IMR-90 (cell line): Measurements from ENCODE around the gene SIGLEC9. TPM values are rescaled to one million over a fixed set of nuclear protein-coding genes. Genes with fewer than 3 reads are reported as not detected.

Experiments used
- ATAC-seq: fragments of 200-7000 bp; cut with Tn5 transposase; 2 replicates; pipeline ENCODE4 v1.9.1; 2020; ENCODE audit warnings: low read depth, mild to moderate bottlenecking, moderate library complexity
- BruUV-seq: library from RNA; stranded (reverse); fragments of 400-500 nt; replicated peaks from 2 replicates; lab custom pipeline; 2021; lab: Mats Ljungman, UMichigan
- CTCF ChIA-PET: fragments of 300-600 bp; formaldehyde crosslinking; extraction: SDS; loops from one replicate; lab custom pipeline; 2021; ENCODE audit warnings: antibody characterized with exemption; lab: Yijun Ruan, JAX
- POLR2A ChIA-PET: fragments of 300-600 bp; sonication (Branson Sonifier 250); formaldehyde crosslinking; loops from one replicate; lab custom pipeline; 2022; ENCODE audit warnings: antibody characterized with exemption; ENCODE audit not compliant: unreplicated experiment; lab: Charles Lee
- DNase-seq: peaks from one replicate; pipeline ENCODE4 v3.0.0; 2013
- H2AFZ ChIP-seq: replicated peaks from 2 replicates; pipeline ENCODE3; 2013; ENCODE audit warnings: low read length, mild to moderate bottlenecking; ENCODE audit not compliant: poor library complexity
- H2AK5ac ChIP-seq: 2 replicates; pipeline ENCODE4 v1.6.1; 2013; ENCODE audit warnings: low read depth, low read length, inconsistent platforms
- H2AK9ac ChIP-seq: replicated peaks from 2 replicates; pipeline ENCODE3; 2013; ENCODE audit warnings: mild to moderate bottlenecking, low read depth, low read length, moderate library complexity; ENCODE audit not compliant: poor library complexity
- H2BK120ac ChIP-seq: 2 replicates; pipeline ENCODE4 v1.6.1; 2013; ENCODE audit warnings: low read depth, low read length, inconsistent platforms
- H2BK15ac ChIP-seq: 3 replicates; pipeline ENCODE4 v1.6.1; 2013; ENCODE audit warnings: low read depth, low read length, inconsistent platforms
- H2BK20ac ChIP-seq: 2 replicates; pipeline ENCODE4 v1.6.1; 2013; ENCODE audit warnings: low read depth, mild to moderate bottlenecking, inconsistent platforms, low read length, moderate library complexity
- H2BK5ac ChIP-seq: 2 replicates; pipeline ENCODE4 v1.6.1; 2013; ENCODE audit warnings: mild to moderate bottlenecking, low read depth, low read length, inconsistent platforms; ENCODE audit not compliant: poor library complexity, severe bottlenecking
- H3K14ac ChIP-seq: replicated peaks from 2 replicates; pipeline ENCODE4 v1.6.1; 2013; ENCODE audit warnings: low read depth, low read length, inconsistent platforms
- H3K18ac ChIP-seq: 2 replicates; pipeline ENCODE4 v1.6.1; 2013; ENCODE audit warnings: low read depth, low read length, control low read depth
- H3K23ac ChIP-seq: 2 replicates; pipeline ENCODE4 v1.6.1; 2013; ENCODE audit warnings: low read depth, low read length, inconsistent platforms
- H3K27ac ChIP-seq: 2 replicates; pipeline ENCODE4 v1.5.1; 2013; ENCODE audit warnings: mild to moderate bottlenecking, control low read depth, low read length; ENCODE audit not compliant: insufficient read depth
- H3K27me3 ChIP-seq: 2 replicates; pipeline ENCODE4 v1.6.1; 2013; ENCODE audit warnings: low read length; ENCODE audit not compliant: control insufficient read depth, insufficient read depth
- H3K36me3 ChIP-seq: 2 replicates; pipeline ENCODE4 v1.6.1; 2013; ENCODE audit warnings: low read length, mixed read lengths; ENCODE audit not compliant: control insufficient read depth, insufficient read depth
- H3K4ac ChIP-seq: 2 replicates; pipeline ENCODE4 v1.6.1; 2013; ENCODE audit warnings: low read depth, low read length, inconsistent platforms
- H3K4me1 ChIP-seq: 2 replicates; pipeline ENCODE4 v1.6.1; 2013; ENCODE audit warnings: low read length, mixed read lengths; ENCODE audit not compliant: control insufficient read depth, insufficient read depth
- H3K4me2 ChIP-seq: 2 replicates; pipeline ENCODE4 v1.6.1; 2013; ENCODE audit warnings: low read depth, mild to moderate bottlenecking, control low read depth, low read length, moderate library complexity
- H3K4me3 ChIP-seq: 2 replicates; pipeline ENCODE4 v1.5.1; 2013; ENCODE audit warnings: low read depth, mild to moderate bottlenecking, control low read depth, low read length, moderate library complexity; ENCODE audit not compliant: insufficient read depth
- H3K56ac ChIP-seq: 2 replicates; pipeline ENCODE4 v1.6.1; 2013; ENCODE audit warnings: low read length, inconsistent platforms; ENCODE audit not compliant: insufficient read depth; ENCODE audit errors: extremely low read depth
- H3K79me1 ChIP-seq, 2 experiments: 2 replicates each; pipeline ENCODE4 v1.6.1; 2013; ENCODE audit warnings: low read length in 2 of 2, inconsistent platforms in 1 of 2, low read depth in 1 of 2
- H3K9ac ChIP-seq: 2 replicates; pipeline ENCODE4 v1.6.1; 2013; ENCODE audit warnings: low read depth, low read length, control low read depth
- H3K9me1 ChIP-seq: 2 replicates; pipeline ENCODE4 v1.6.1; 2013; ENCODE audit warnings: low read length, inconsistent platforms; ENCODE audit not compliant: insufficient read depth
- H3K9me3 ChIP-seq: 2 replicates; pipeline ENCODE4 v1.6.1; 2013; ENCODE audit warnings: low read length; ENCODE audit not compliant: control insufficient read depth, insufficient read depth
- H4K20me1 ChIP-seq: 2 replicates; pipeline ENCODE4 v1.6.1; 2013; ENCODE audit warnings: low read length, inconsistent platforms; ENCODE audit not compliant: insufficient read depth
- H4K5ac ChIP-seq: 2 replicates; pipeline ENCODE4 v1.6.1; 2013; ENCODE audit warnings: mild to moderate bottlenecking, low read depth, low read length, control low read depth
- H4K8ac ChIP-seq, 2 experiments: 2 replicates each; pipeline ENCODE4 v1.6.1; 2013; ENCODE audit warnings: low read depth in 2 of 2, low read length in 2 of 2, control low read depth in 1 of 2, inconsistent platforms in 1 of 2
- H4K91ac ChIP-seq: 2 replicates; pipeline ENCODE4 v1.6.1; 2013; ENCODE audit warnings: low read depth, low read length, inconsistent platforms; ENCODE audit not compliant: insufficient read depth
- BHLHE40 ChIP-seq: fragments of 150-350 bp; IDR thresholded peaks from 2 replicates; pipeline ENCODE4 v1.6.1; 2016; ENCODE audit warnings: mild to moderate bottlenecking, low read depth, low read length
- CEBPB ChIP-seq: IDR thresholded peaks from 2 replicates; pipeline ENCODE4 v1.6.1; 2012; ENCODE audit warnings: low read depth, low read length, improper control_type of control experiment
- CHD1 ChIP-seq: IDR thresholded peaks from 2 replicates; pipeline ENCODE4 v1.6.1; 2012; ENCODE audit warnings: low read depth, low read length, improper control_type of control experiment
- CTCF ChIP-seq: conservative IDR thresholded peaks from 2 replicates; pipeline ENCODE4 v1.5.1; 2012; ENCODE audit warnings: mild to moderate bottlenecking, low read depth, low read length, improper control_type of control experiment
- ELK1 ChIP-seq: fragments of 150-350 bp; IDR thresholded peaks from 2 replicates; pipeline ENCODE4 v1.6.1; 2016; ENCODE audit warnings: low read depth, mild to moderate bottlenecking, low read length, moderate library complexity, borderline replicate concordance
- FOS ChIP-seq: fragments of 150-350 bp; IDR thresholded peaks from 2 replicates; pipeline ENCODE4 v1.6.1; 2016; ENCODE audit warnings: low read depth, low read length
- MAFK ChIP-seq: IDR thresholded peaks from 2 replicates; pipeline ENCODE4 v1.6.1; 2012; ENCODE audit warnings: low read depth, low read length, improper control_type of control experiment
- MAZ ChIP-seq: IDR thresholded peaks from 2 replicates; pipeline ENCODE4 v1.6.1; 2012; ENCODE audit warnings: low read depth, mild to moderate bottlenecking, low read length, improper control_type of control experiment, moderate library complexity, borderline replicate concordance
- MXI1 ChIP-seq: IDR thresholded peaks from 2 replicates; pipeline ENCODE4 v1.6.1; 2012; ENCODE audit warnings: low read depth, mild to moderate bottlenecking, low read length, moderate library complexity, borderline replicate concordance
- NFE2L2 ChIP-seq: fragments of 150-350 bp; IDR thresholded peaks from 2 replicates; pipeline ENCODE4 v1.6.1; 2016; ENCODE audit warnings: low read depth, mild to moderate bottlenecking, low read length
- POLR2A ChIP-seq: IDR thresholded peaks from 2 replicates; pipeline ENCODE4 v1.6.1; 2012; ENCODE audit warnings: mild to moderate bottlenecking, low read depth, low read length
- RAD21 ChIP-seq: IDR thresholded peaks from 2 replicates; pipeline ENCODE4 v1.6.1; 2012; ENCODE audit warnings: low read length, improper control_type of control experiment
- RCOR1 ChIP-seq: IDR thresholded peaks from 2 replicates; pipeline ENCODE4 v1.6.1; 2012; ENCODE audit warnings: mild to moderate bottlenecking, low read length, improper control_type of control experiment; ENCODE audit not compliant: insufficient replicate concordance
- RFX5 ChIP-seq: IDR thresholded peaks from 2 replicates; pipeline ENCODE4 v1.8.0; 2012; ENCODE audit warnings: low read depth, mild to moderate bottlenecking, low read length, moderate library complexity
- SMC3 ChIP-seq: fragments of 150-350 bp; IDR thresholded peaks from 2 replicates; pipeline ENCODE4 v1.6.1; 2016; ENCODE audit warnings: low read depth, mild to moderate bottlenecking, antibody characterized with exemption, low read length, moderate library complexity
- USF2 ChIP-seq: fragments of 150-350 bp; IDR thresholded peaks from 2 replicates; pipeline ENCODE4 v1.6.1; 2017; ENCODE audit warnings: mild to moderate bottlenecking, antibody characterized with exemption, low read length, low read depth
- WGBS, 2 experiments: methylation state at CpG; one replicate each; pipeline versions ENCODE4 v1.1.5 to v1.1.7; 2013; ENCODE audit warnings: missing lambda C conversion rate in 2 of 2; ENCODE audit not compliant: insufficient read length in 1 of 2; ENCODE audit errors: extremely low coverage in 2 of 2; 5-methylcytosine and 5-hydroxymethylcytosine counted together
- dilution Hi-C: fragments of 300-500 bp; cut with HindIII; formaldehyde crosslinking; loops from one replicate; pipeline ENCODE4 v1.14.3; 2018; ENCODE audit warnings: low sequenced_read_pairs; ENCODE audit not compliant: unreplicated experiment
- in situ Hi-C: fragments of 300-500 bp; cut with MboI; formaldehyde crosslinking; loops from 3 replicates; pipeline ENCODE4 v1.14.3; 2019; ENCODE audit warnings: low sequenced_read_pairs, inconsistent platforms, mixed read lengths
- intact Hi-C: fragments of 100-400 bp; cut with micrococcal nuclease; formaldehyde crosslinking; loops from 2 replicates; pipeline ENCODE4 v1.10.0; 2022
- polyA plus RNA-seq, 3 experiments: library from polyadenylated mRNA; depleted of rRNA; stranded (reverse); fragments of >200 nt; gene quantifications; 2 replicates each; pipeline ENCODE4 v1.2.3, GENCODE V29; 2012; ENCODE audit warnings: low replicate concordance in 1 of 3
- total RNA-seq: library from RNA; depleted of rRNA; stranded (reverse); fragments of >200 nt; gene quantifications from 2 replicates; pipeline ENCODE4 v1.2.3, GENCODE V29; 2012

Gene SIGLEC9
- total and polyA plus RNA-seq, 2 of the 4 experiments (the other 2 are of a cell fraction): 0.03 TPM; not detected in 1

DNA sequence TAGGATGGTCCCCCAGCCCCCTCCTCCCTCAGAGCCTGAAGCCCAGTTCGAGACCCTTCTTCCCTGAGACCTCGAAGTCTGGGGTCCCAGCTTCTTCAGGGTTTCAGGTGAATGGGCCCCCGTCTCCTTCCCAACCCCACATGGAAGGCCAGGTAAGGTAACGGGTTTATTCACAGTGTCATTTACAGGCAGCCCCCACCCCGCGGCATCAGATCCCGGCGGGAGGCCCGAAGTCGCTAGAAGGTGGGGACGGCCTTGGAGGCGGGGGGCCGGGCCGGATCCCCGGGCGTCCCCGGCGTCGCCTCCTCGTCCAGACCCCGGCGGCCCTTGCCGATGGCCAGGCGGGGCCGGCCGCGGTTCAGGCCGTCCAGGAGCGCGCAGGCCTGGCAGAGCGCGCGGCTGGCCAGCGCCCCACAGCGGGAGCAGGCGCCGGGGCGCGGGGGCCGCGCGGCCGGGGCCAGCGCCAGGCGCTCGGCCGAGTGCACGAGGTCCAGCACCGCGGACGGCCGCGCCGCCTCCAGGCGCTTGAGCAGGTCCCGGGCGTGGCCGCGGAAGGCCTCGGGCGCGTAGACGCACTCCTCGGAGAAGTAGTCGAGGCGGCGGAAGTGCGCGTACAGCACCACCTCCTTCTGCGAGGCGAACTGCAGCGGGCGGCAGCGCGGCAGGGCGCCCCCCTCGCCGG lies 26.2 kb upstream of the SIGLEC9 start:
- TF ChIP-seq CTCF: no peak
- no peak for TF ChIP-seq CHD1
- TF ChIP-seq CEBPB: no peak
- no peak for TF ChIP-seq MAFK
- TF ChIP-seq BHLHE40: no peak
- no peak for TF ChIP-seq MXI1
- TF ChIP-seq ELK1: no peak
- no peak for TF ChIP-seq NFE2L2
- TF ChIP-seq RCOR1: no peak
- no peak for TF ChIP-seq RAD21
- no peak for TF ChIP-seq MAZ
- no peak for TF ChIP-seq RFX5
- no peak for TF ChIP-seq POLR2A
- no peak for TF ChIP-seq SMC3
- TF ChIP-seq USF2: no peak
- TF ChIP-seq FOS: no peak
- peaks cover 25% of the 10 kb centered on the region for H4K20me1 ChIP-seq
- no peak overlapping the region for H3K56ac ChIP-seq

More for the DNA sequence above, 26.2 kb upstream of the SIGLEC9 start:
- ATAC-seq (no peak), DNase-seq (no peak)
- Histone ChIP-seq H4K5ac (no peak overlapping the region), H3K18ac (no peak overlapping the region), H3K79me1 (peaks cover 7 to 39% of the 10 kb centered on the region in 2 experiments; a peak in 3 of 4 replicates), H3K23ac (no peak overlapping the region), H3K27me3 (no peaks in the 10 kb centered on the region), H3K9me3 (no peaks in the 10 kb centered on the region), H3K4me2 (no peak overlapping the region), H2BK5ac (no peak overlapping the region), H3K4me3 (no peak overlapping the region), H2AFZ (no peak overlapping the region), H3K4me1 (no peaks in the 10 kb centered on the region), H3K9me1 (no peaks in the 10 kb centered on the region; the same call in 1 of the 2 replicates), H3K4ac (no peak overlapping the region), H2AK5ac (no peak overlapping the region), H2BK20ac (no peak overlapping the region), H4K8ac (no peak overlapping the region), H3K36me3 (peaks cover 19% of the 10 kb centered on the region), H2AK9ac (no peak overlapping the region), H3K27ac (no peak overlapping the region), H4K91ac (no peak overlapping the region), H2BK120ac (no peak overlapping the region), H2BK15ac (no peak overlapping the region), H3K9ac (no peak overlapping the region), H3K14ac (no peak overlapping the region)
- in situ Hi-C loops: no loop called here
- BruUV-seq: no TSS peak
- POLR2A ChIA-PET: no interaction called here
- dilution Hi-C loops: no loop called here
- intact Hi-C loops: loop anchor here (5.0 kb wide), 1 partner anchor 166 kb away; no protein-coding TSS in a partner anchor
- CTCF ChIA-PET: no interaction called here
- 76% methylated on average over 8 of the region's 78 CpGs; no CpG with 5 or more reads in 1 of the 2 experiments for WGBS, 2 experiments
